Measurements from ENCODE around the gene KRT17. TPM values are rescaled to one million over a fixed set of nuclear protein-coding genes. Genes with fewer than 3 reads are reported as not detected.

KRT17 gene
- total RNA-seq, 1 experiment from 2014 or later = 1.9 TPM

GRCh38 chr17:41579484-41580243, 44.7 kb downstream of the KRT17 start:
- Histone ChIP-seq H3K27me3 (ENCODE audit: control insufficient read depth, insufficient read depth, low read length) (no peaks in the 10 kb centered on the region), H3K9me3 (ENCODE audit: control insufficient read depth, insufficient read depth, low read depth, low read length) (no peaks in the 10 kb centered on the region), H3K27ac (ENCODE audit: low read length) (peak overlapping the region; percentile 52), H3K4me1 (ENCODE audit: control insufficient read depth, insufficient read depth, low read length) (peaks cover 9% of the 10 kb centered on the region; the same call in 1 of the 2 replicates), H3K36me3 (ENCODE audit: control insufficient read depth, insufficient read depth, low read length) (no peaks in the 10 kb centered on the region), H3K4me3 (ENCODE audit: low read depth in 2 of 2, low read length in 2 of 2) (peak overlapping the region in 1 of 2 experiments; percentile 52; a peak in 2 of 4 replicates)
- ChIA-PET POLR2A (interaction anchor here (0.5 to 0.6 kb wide), 3 partner anchors 14 to 100 kb away, joined by 3 to 6 read pairs (median 5); no protein-coding TSS in a partner anchor), CTCF (interaction anchor here (0.5 to 1.8 kb wide), 11 partner anchors 13 to 673 kb away, joined by 3 to 23 read pairs (median 3); no protein-coding TSS in a partner anchor)
- DNase-seq (ENCODE audit: low read depth, low spot score) (peak; percentile 59), ATAC-seq (peak; percentile 94)
- TF ChIP-seq POLR2AphosphoS5 (IDR thresholded peaks at IDR 0.05; ENCODE audit: low read depth, low read length) = no peak
- TF ChIP-seq CTCF (IDR thresholded peaks at IDR 0.05) = peak; percentile 91
- no TSS peak for BruUV-seq (replicated peaks)
- intact Hi-C loops (cut with micrococcal nuclease; ENCODE audit: unreplicated experiment) (no loop called here), in situ Hi-C loops (cut with HindIII; ENCODE audit: low pct_unique_long_range_greater_than_20kb, low sequenced_read_pairs) (no loop called here)

GRCh38 chr17:41578971-41579370, 45.4 kb downstream of the KRT17 start:
- peak overlapping the region in 1 of 2 experiments; percentile 52; a peak in 2 of 4 replicates for H3K4me3 ChIP-seq (ENCODE audit: low read depth in 2 of 2, low read length in 2 of 2)
- DNase-seq (ENCODE audit: low read depth, low spot score) (no peak), ATAC-seq (no peak)
- intact Hi-C loops (cut with micrococcal nuclease; ENCODE audit: unreplicated experiment) = no loop called here
- no peaks in the 10 kb centered on the region for H3K36me3 ChIP-seq (ENCODE audit: control insufficient read depth, insufficient read depth, low read length)
- H3K9me3 ChIP-seq (ENCODE audit: control insufficient read depth, insufficient read depth, low read depth, low read length) = no peaks in the 10 kb centered on the region
- H3K27ac ChIP-seq (ENCODE audit: low read length) = peak overlapping the region; percentile 52
- no peaks in the 10 kb centered on the region for H3K27me3 ChIP-seq (ENCODE audit: control insufficient read depth, insufficient read depth, low read length)
- in situ Hi-C loops (cut with HindIII; ENCODE audit: low pct_unique_long_range_greater_than_20kb, low sequenced_read_pairs) = no loop called here
- CTCF ChIA-PET = interaction anchor here (0.5 to 1.8 kb wide), 9 partner anchors 24 to 672 kb away, joined by 3 to 23 read pairs (median 4); no protein-coding TSS in a partner anchor
- H3K4me1 ChIP-seq (ENCODE audit: control insufficient read depth, insufficient read depth, low read length) = peaks cover 9% of the 10 kb centered on the region; the same call in 1 of the 2 replicates
- no peak for TF ChIP-seq POLR2AphosphoS5 (IDR thresholded peaks at IDR 0.05; ENCODE audit: low read depth, low read length)
- TF ChIP-seq TCF7L2 (IDR thresholded peaks at IDR 0.05; ENCODE audit: low read depth, low read length) = no peak
- TF ChIP-seq REST (IDR thresholded peaks at IDR 0.05; ENCODE audit: insufficient read depth in 1 of 2, low read depth in 2 of 2, low read length in 1 of 2) = no peak
- POLR2A ChIA-PET = interaction anchor here (0.5 to 0.6 kb wide), 2 partner anchors 14 to 100 kb away, joined by 3 to 5 read pairs; no protein-coding TSS in a partner anchor
- no TSS peak for BruUV-seq (replicated peaks)

- in situ Hi-C loops (cut with HindIII; ENCODE audit: low pct_unique_long_range_greater_than_20kb, low sequenced_read_pairs) = no loop called here
- no peak overlapping the region for H3K4me3 ChIP-seq (ENCODE audit: low read depth in 2 of 2, low read length in 2 of 2)
- TF ChIP-seq POLR2AphosphoS5 (IDR thresholded peaks at IDR 0.05; ENCODE audit: low read depth, low read length) = no peak
- TF ChIP-seq TCF7L2 (IDR thresholded peaks at IDR 0.05; ENCODE audit: low read depth, low read length) = no peak
- no peak for TF ChIP-seq REST (IDR thresholded peaks at IDR 0.05; ENCODE audit: insufficient read depth in 1 of 2, low read depth in 2 of 2, low read length in 1 of 2)
- TF ChIP-seq CTCF (IDR thresholded peaks at IDR 0.05) = no peak
- TF ChIP-seq SIN3A (IDR thresholded peaks at IDR 0.05; ENCODE audit: borderline replicate concordance, insufficient read depth, low read depth, low read length) = no peak
- H3K4me1 ChIP-seq (ENCODE audit: control insufficient read depth, insufficient read depth, low read length) = peaks cover 9% of the 10 kb centered on the region; the same call in 1 of the 2 replicates
- no peaks in the 10 kb centered on the region for H3K9me3 ChIP-seq (ENCODE audit: control insufficient read depth, insufficient read depth, low read depth, low read length)
- BruUV-seq (replicated peaks) = no TSS peak
- intact Hi-C loops (cut with micrococcal nuclease; ENCODE audit: unreplicated experiment) = no loop called here
- H3K36me3 ChIP-seq (ENCODE audit: control insufficient read depth, insufficient read depth, low read length) = no peaks in the 10 kb centered on the region
- ChIA-PET POLR2A (no interaction called here), CTCF (interaction anchor here (1.8 kb wide), 1 partner anchor 70 kb away, joined by 23 read pairs; no protein-coding TSS in a partner anchor)
- no peak for DNase-seq (ENCODE audit: low read depth, low spot score)
- ATAC-seq = no peak
- no peaks in the 10 kb centered on the region for H3K27me3 ChIP-seq (ENCODE audit: control insufficient read depth, insufficient read depth, low read length)
- H3K27ac ChIP-seq (ENCODE audit: low read length) = peak overlapping the region; percentile 52
Measured at GRCh38 chr17:41578538-41578937, 45.8 kb downstream of the KRT17 start.

Data from Panc1 (cell line).